PC-9 (cell line): Measurements from ENCODE around the gene C11orf52. TPM values are rescaled to one million over a fixed set of nuclear protein-coding genes. Genes with fewer than 3 reads are reported as not detected.

ENCODE experiments used
- BruUV-seq: library from RNA; stranded (reverse); fragments of 400-500 nt; replicated peaks from 2 replicates; lab custom pipeline; 2021; lab: Mats Ljungman, UMichigan
- CTCF ChIA-PET: fragments of 300-600 bp; sonication (Branson Sonifier 250); formaldehyde crosslinking; loops from one replicate; lab custom pipeline; 2022; ENCODE audit warnings: antibody characterized with exemption; lab: Charles Lee
- POLR2A ChIA-PET: fragments of 300-600 bp; sonication (Branson Sonifier 250); formaldehyde crosslinking; loops from one replicate; lab custom pipeline; 2022; ENCODE audit warnings: antibody characterized with exemption; ENCODE audit not compliant: unreplicated experiment; lab: Charles Lee
- DNase-seq, 2 experiments: peaks; one replicate each; pipeline versions ENCODE4 v3.0.0 to v3.0.0-alpha.2; 2015 to 2022; ENCODE audit warnings: mixed read lengths in 1 of 2
- H2AFZ ChIP-seq: fragments of 200-600 bp; sonication (generic); 2 replicates; pipeline ENCODE4 v1.8.1; 2017; ENCODE audit warnings: antibody characterized with exemption
- H3F3A ChIP-seq: fragments of 200-600 bp; sonication (generic); 2 replicates; pipeline ENCODE4 v1.8.1; 2017; ENCODE audit warnings: antibody characterized with exemption, mild to moderate bottlenecking, low read depth; ENCODE audit not compliant: insufficient read depth
- H3K27ac ChIP-seq: fragments of 200-600 bp; sonication (generic); 2 replicates; pipeline ENCODE4 v1.6.1; 2016; ENCODE audit warnings: mixed run types
- H3K27me3 ChIP-seq: fragments of 200-600 bp; sonication (generic); 2 replicates; pipeline ENCODE4 v1.6.1; 2016; ENCODE audit warnings: low read depth, mixed run types; ENCODE audit not compliant: insufficient read depth
- H3K36me3 ChIP-seq: fragments of 200-600 bp; sonication (generic); 2 replicates; pipeline ENCODE4 v1.6.1; 2016; ENCODE audit warnings: low read depth, mixed run types
- H3K4me1 ChIP-seq: fragments of 200-600 bp; sonication (generic); replicated peaks from 2 replicates; pipeline ENCODE4 v1.6.1; 2016; ENCODE audit warnings: mixed run types; ENCODE audit not compliant: insufficient read depth
- H3K4me2 ChIP-seq: fragments of 200-600 bp; sonication (generic); 2 replicates; pipeline ENCODE4 v1.6.1; 2017; ENCODE audit warnings: mixed run types
- H3K4me3 ChIP-seq: fragments of 200-600 bp; sonication (generic); 2 replicates; pipeline ENCODE4 v1.6.1; 2016; ENCODE audit warnings: mixed run types
- H3K79me2 ChIP-seq: fragments of 200-600 bp; sonication (generic); 2 replicates; pipeline ENCODE4 v1.6.1; 2017; ENCODE audit warnings: low read depth, mixed run types
- H3K9me2 ChIP-seq: fragments of 200-600 bp; sonication (generic); 2 replicates; pipeline ENCODE4 v1.8.1; 2017; ENCODE audit warnings: mild to moderate bottlenecking; ENCODE audit not compliant: insufficient read depth
- H3K9me3 ChIP-seq: fragments of 200-600 bp; sonication (generic); 2 replicates; pipeline ENCODE4 v1.8.1; 2016; ENCODE audit warnings: low read depth; ENCODE audit not compliant: insufficient read depth
- H4K20me1 ChIP-seq: fragments of 200-600 bp; sonication (generic); 2 replicates; pipeline ENCODE4 v1.8.1; 2017; ENCODE audit not compliant: insufficient read depth
- CTCF ChIP-seq: fragments of 200-600 bp; sonication (generic); conservative IDR thresholded peaks from 2 replicates; pipeline ENCODE4 v1.6.1; 2017; ENCODE audit warnings: mixed run types, antibody characterized with exemption, mild to moderate bottlenecking, moderate library complexity
- EZH2 ChIP-seq: fragments of 200-600 bp; sonication (generic); IDR thresholded peaks from 2 replicates; pipeline ENCODE4 v1.8.0; 2017; ENCODE audit warnings: antibody characterized with exemption, low read depth
- intact Hi-C: fragments of 100-400 bp; cut with micrococcal nuclease; formaldehyde crosslinking; loops from one replicate; pipeline ENCODE4 v1.10.0; 2022; ENCODE audit not compliant: unreplicated experiment
- total RNA-seq: library from RNA; stranded (reverse); gene quantifications from 2 replicates; pipeline ENCODE4 v1.2.3, GENCODE V29; 2021

The C11orf52 gene
- total RNA-seq, 1 experiment from 2014 or later: 6.4 TPM

GRCh38 chr11:111949519-111950426 lies 31.1 kb downstream of the C11orf52 start:
- H3K27ac ChIP-seq: no peak overlapping the region
- CTCF ChIA-PET: no interaction called here

GRCh38 chr11:111951565-111951964 lies 32.9 kb downstream of the C11orf52 start:
- no peak for DNase-seq
- Histone ChIP-seq H4K20me1 (no peaks in the 10 kb centered on the region), H3K79me2 (no peaks in the 10 kb centered on the region), H3K9me3 (no peaks in the 10 kb centered on the region), H3K4me2 (no peak overlapping the region), H3K4me1 (no peaks in the 10 kb centered on the region), H3K4me3 (no peak overlapping the region), H2AFZ (no peak overlapping the region), H3K36me3 (no peaks in the 10 kb centered on the region), H3K9me2 (no peaks in the 10 kb centered on the region), H3F3A (no peaks in the 10 kb centered on the region), H3K27me3 (no peaks in the 10 kb centered on the region), H3K27ac (no peak overlapping the region)
- no peak for TF ChIP-seq CTCF
- no peak for TF ChIP-seq EZH2
- no TSS peak for BruUV-seq
- intact Hi-C loops: no loop called here
- CTCF ChIA-PET: no interaction called here
- POLR2A ChIA-PET: no interaction called here

More at GRCh38 chr11:111949519-111950426, 31.1 kb downstream of the C11orf52 start:
- Histone ChIP-seq H3K79me2 (no peaks in the 10 kb centered on the region), H3K4me2 (no peak overlapping the region), H3K9me3 (no peaks in the 10 kb centered on the region), H3F3A (no peaks in the 10 kb centered on the region), H4K20me1 (no peaks in the 10 kb centered on the region), H3K9me2 (no peaks in the 10 kb centered on the region), H3K4me1 (peaks cover under 1% of the 10 kb centered on the region; the same call in 1 of the 2 replicates), H2AFZ (no peak overlapping the region), H3K4me3 (no peak overlapping the region), H3K27me3 (no peaks in the 10 kb centered on the region), H3K36me3 (no peaks in the 10 kb centered on the region)
- POLR2A ChIA-PET: interaction anchor here (0.6 kb wide), 1 partner anchor 13 kb away, joined by 5 read pairs; the partner anchor contains the start of gene DIXDC1
- BruUV-seq: no TSS peak
- intact Hi-C loops: no loop called here
- TF ChIP-seq CTCF: no peak
- DNase-seq: no peak

GRCh38 chr11:111954154-111954553 lies 35.4 kb downstream of the C11orf52 start:
- Histone ChIP-seq H3K27me3 (no peaks in the 10 kb centered on the region), H3K27ac (no peak overlapping the region), H3K9me2 (no peaks in the 10 kb centered on the region), H2AFZ (no peak overlapping the region), H3K4me3 (no peak overlapping the region), H3K4me2 (no peak overlapping the region), H3K4me1 (no peaks in the 10 kb centered on the region), H3K36me3 (no peaks in the 10 kb centered on the region), H3K9me3 (no peaks in the 10 kb centered on the region), H3K79me2 (no peaks in the 10 kb centered on the region), H4K20me1 (no peaks in the 10 kb centered on the region), H3F3A (no peaks in the 10 kb centered on the region)
- ChIA-PET CTCF (no interaction called here), POLR2A (no interaction called here)
- BruUV-seq: no TSS peak
- intact Hi-C loops: no loop called here
- TF ChIP-seq CTCF: no peak
- TF ChIP-seq EZH2: no peak
- DNase-seq: no peak
